HUES6 (cell line): ENCODE measurements around the gene TRIM2.

Experiments used
- H3K27ac ChIP-seq: 2 replicates; pipeline ENCODE4 v1.7.0; 2013; ENCODE audit warnings: low read depth, mild to moderate bottlenecking, low read length, inconsistent platforms
- H3K27me3 ChIP-seq: 2 replicates; pipeline ENCODE4 v1.6.1; 2013; ENCODE audit warnings: low read length; ENCODE audit not compliant: control insufficient read depth, insufficient read depth
- H3K36me3 ChIP-seq: 2 replicates; pipeline ENCODE4 v1.6.1; 2013; ENCODE audit warnings: low read length; ENCODE audit not compliant: control insufficient read depth, insufficient read depth
- H3K4me1 ChIP-seq: 2 replicates; pipeline ENCODE4 v1.6.1; 2013; ENCODE audit warnings: low read length; ENCODE audit not compliant: control insufficient read depth, insufficient read depth
- H3K4me3 ChIP-seq: 2 replicates; pipeline ENCODE4 v1.5.1; 2013; ENCODE audit warnings: low read depth, low read length
- H3K9ac ChIP-seq: one replicate; pipeline ENCODE4 v1.6.1; 2013; ENCODE audit warnings: mild to moderate bottlenecking, low read length
- H3K9me3 ChIP-seq: 2 replicates; pipeline ENCODE4 v1.6.1; 2013; ENCODE audit warnings: low read depth, low read length; ENCODE audit not compliant: control insufficient read depth, insufficient read depth

The TRIM2 gene

DNA sequence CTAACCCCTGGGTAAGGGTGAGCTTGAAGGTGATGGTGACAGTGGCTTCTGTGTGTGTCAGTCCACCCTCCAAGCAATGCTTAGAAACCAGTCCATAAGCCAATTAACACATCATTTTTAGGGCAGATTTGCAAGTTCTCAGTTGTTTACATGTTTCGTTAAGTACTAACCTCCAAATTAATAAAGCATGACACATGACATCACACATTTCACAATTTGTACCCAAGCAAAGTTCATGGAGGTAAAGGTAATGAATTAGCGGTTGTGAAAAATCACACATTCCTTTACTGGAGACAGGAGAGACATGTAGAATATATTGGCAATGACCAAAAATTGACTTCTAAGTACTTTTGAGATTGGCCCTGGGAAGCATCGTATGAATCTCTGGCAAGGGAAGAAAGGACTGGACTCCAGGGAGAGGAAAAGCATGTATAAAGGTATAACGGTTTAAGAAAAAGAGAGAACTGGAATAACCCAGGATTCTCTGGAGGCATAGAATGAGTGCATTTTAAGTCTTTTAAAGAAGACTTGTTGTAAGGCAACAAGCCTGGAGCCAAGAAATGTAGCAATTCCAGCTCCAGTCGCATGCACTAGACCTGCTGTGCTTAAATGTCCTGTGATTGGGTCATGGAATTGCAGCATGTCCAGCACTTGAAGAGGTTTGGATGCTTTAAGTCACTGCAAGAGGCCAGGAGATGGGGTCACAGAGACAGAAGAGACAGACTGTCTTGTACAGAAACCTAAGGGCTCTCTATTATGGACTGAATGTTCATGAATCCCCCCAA lies 34.1 kb downstream of the TRIM2 start:
- H3K27me3 ChIP-seq: no peaks in the 10 kb centered on the region
- no peak overlapping the region for H3K27ac ChIP-seq
- H3K4me1 ChIP-seq: peaks cover 39% of the 10 kb centered on the region

DNA sequence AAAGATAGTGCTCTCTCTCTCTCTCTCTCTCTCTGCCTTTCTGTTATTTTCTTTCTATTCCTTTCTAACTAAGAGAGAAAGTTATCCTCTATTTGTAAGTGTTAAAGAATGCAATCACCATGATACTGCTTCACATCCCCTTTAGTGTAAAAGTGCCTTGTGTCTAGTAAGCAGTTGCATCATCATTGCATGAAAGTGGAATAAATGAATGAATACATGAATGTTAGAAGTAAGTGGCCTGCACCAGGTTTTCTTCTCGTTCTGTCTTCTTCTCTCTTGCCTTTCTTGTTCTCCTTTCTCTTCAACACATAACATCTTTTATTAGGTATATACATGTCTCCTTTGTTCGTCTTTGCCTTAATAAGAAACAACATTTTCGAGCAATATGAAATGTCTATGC lies 35.2 kb downstream of the TRIM2 start:
- Histone ChIP-seq H3K4me1 (peaks cover 28% of the 10 kb centered on the region), H3K27ac (no peak overlapping the region), H3K4me3 (no peak overlapping the region), H3K9ac (no peak overlapping the region), H3K27me3 (no peaks in the 10 kb centered on the region), H3K9me3 (no peaks in the 10 kb centered on the region), H3K36me3 (no peaks in the 10 kb centered on the region)

More for the DNA sequence above, 34.1 kb downstream of the TRIM2 start:
- Histone ChIP-seq H3K36me3 (no peaks in the 10 kb centered on the region), H3K4me3 (no peak overlapping the region), H3K9me3 (no peaks in the 10 kb centered on the region), H3K9ac (no peak overlapping the region)

DNA sequence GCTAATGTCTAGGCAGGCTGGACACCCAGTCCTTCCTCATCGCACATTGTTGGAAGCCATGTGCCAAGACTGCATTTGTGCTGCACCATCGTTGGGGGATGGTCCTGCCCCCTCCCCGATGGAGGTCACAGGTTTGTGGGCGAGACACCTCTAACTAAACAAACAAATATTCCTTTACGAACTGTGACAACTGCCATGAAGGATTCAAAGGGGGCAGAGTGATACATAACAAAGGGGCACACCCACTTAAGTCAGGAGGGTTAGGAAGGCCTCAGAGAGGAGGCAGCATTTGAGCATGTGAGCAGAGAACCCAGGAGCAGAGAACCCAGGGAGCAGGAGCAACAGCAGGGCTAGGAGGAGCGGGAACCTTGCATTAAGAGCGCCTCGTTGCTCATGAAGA lies 37.1 kb downstream of the TRIM2 start:
- Histone ChIP-seq H3K9ac (no peak overlapping the region), H3K27ac (no peak overlapping the region), H3K9me3 (no peaks in the 10 kb centered on the region), H3K4me1 (peaks cover 24% of the 10 kb centered on the region), H3K4me3 (no peak overlapping the region), H3K36me3 (no peaks in the 10 kb centered on the region), H3K27me3 (no peaks in the 10 kb centered on the region)

DNA sequence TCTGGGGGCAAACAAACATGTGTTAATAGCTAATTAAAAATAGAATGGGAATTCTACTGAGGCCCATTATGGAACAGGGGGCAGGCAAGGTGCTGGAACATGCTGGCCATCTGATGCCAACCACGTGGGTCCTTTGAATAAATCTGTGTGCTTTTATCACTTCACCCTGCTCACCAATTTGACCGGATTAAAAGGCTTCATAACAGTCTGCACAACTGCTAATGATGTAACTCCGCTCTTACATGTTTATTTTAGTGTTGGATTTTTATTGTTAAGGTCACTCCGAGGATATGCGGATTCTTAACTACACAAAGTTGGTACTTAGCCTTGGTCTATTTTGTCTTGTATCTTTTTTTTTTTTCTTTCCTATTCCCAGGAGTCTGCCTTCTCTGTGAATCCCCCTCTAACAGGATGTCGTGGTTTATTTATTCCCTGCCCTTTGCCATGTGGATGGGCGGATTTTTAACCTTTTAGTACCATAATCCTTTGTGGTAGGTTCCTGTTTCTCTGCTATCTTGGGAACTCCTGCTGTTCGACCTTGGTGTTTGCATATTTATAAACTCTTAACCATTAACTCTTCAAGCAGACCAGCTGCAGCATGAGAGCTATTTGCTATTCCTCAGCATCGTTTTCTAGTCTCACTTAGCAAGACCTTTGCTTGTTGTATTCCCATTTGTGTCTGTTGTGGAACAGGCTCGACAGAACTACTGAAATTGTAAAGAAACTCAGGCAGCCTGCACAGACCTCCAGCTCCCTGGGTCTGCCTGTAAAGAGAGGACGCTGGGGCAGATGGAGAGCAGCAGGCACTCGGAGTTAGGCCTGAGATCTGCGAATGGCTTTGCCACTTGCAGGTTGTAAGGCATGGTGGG lies 38.0 kb downstream of the TRIM2 start:
- Histone ChIP-seq H3K27ac (no peak overlapping the region), H3K36me3 (no peaks in the 10 kb centered on the region), H3K9ac (no peak overlapping the region)

DNA sequence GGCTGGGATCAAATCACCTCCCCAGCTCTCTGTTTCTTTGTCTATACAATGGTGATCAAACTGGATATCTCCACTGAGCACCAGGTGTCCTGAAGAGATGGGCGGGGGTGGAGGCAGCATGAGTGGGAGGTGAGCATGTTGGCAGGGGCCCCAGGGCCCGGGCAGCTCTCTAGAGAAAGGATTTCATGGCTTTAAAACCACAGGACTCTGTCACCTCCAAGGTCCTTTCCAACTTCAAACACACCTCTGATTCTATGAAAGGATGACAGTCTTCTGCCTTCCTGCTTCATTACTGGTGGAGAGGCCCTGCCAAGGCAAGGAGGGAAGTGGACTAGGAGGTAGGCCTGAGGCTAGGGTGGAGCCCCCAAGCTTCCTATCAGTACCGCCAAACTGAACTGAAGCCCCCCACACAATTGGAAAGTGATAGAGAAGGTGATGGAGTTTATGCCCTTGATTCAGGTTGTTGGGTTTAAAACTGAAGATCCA lies 38.6 kb downstream of the TRIM2 start:
- H3K4me3 ChIP-seq: no peak overlapping the region
- H3K36me3 ChIP-seq: no peaks in the 10 kb centered on the region
- no peak overlapping the region for H3K9ac ChIP-seq
- no peaks in the 10 kb centered on the region for H3K27me3 ChIP-seq
- H3K27ac ChIP-seq: no peak overlapping the region
- H3K4me1 ChIP-seq: peaks cover 24% of the 10 kb centered on the region
- H3K9me3 ChIP-seq: no peaks in the 10 kb centered on the region

More for the DNA sequence above, 38.0 kb downstream of the TRIM2 start:
- no peak overlapping the region for H3K4me3 ChIP-seq
- H3K9me3 ChIP-seq: no peaks in the 10 kb centered on the region
- H3K4me1 ChIP-seq: peaks cover 24% of the 10 kb centered on the region
- H3K27me3 ChIP-seq: no peaks in the 10 kb centered on the region

DNA sequence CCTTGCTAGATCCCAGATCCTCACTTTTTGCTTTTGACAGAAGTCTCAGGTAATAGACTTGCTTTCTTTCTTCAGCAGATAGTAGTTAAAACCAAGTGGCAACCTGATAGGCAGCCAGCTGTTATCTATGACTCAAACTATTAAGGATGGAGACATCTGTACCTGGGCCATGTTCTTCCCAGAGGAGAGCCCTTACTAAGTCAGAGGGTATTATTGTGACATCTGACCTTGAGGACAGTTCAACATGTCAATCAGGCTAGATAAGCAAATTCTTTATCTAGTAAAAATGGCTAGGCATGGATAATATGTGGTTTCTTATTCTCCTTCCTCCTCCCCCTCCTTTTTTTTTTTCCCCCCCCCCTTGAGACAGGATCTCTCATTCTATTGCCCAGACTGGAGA lies 39.2 kb downstream of the TRIM2 start:
- H3K9me3 ChIP-seq: no peaks in the 10 kb centered on the region
- H3K36me3 ChIP-seq: no peaks in the 10 kb centered on the region
- no peak overlapping the region for H3K4me3 ChIP-seq
- no peaks in the 10 kb centered on the region for H3K27me3 ChIP-seq
- no peak overlapping the region for H3K9ac ChIP-seq
- peaks cover 28% of the 10 kb centered on the region for H3K4me1 ChIP-seq
- H3K27ac ChIP-seq: no peak overlapping the region

DNA sequence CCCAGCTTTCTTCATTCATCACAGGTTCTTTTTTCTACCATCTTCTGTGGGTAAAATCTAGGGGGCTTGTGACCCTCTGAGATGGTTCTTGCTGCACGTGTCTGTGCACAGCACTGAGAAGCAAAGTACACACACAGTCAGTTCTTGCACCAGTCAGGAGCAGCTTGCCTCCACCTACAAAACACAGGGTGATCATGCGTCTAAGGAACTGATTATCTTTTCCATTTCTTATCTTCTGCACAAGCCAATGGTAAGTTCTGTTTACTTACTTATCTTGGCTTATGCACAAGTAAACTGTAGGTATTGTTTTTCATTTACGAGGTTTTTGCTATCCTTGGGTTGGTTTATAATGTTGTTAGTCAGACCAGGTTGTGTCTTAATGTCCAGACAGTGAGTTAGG lies 40.7 kb downstream of the TRIM2 start:
- H3K9me3 ChIP-seq: no peaks in the 10 kb centered on the region
- H3K9ac ChIP-seq: no peak overlapping the region
- no peak overlapping the region for H3K27ac ChIP-seq
- H3K27me3 ChIP-seq: no peaks in the 10 kb centered on the region
- H3K4me3 ChIP-seq: no peak overlapping the region
- H3K4me1 ChIP-seq: peaks cover 35% of the 10 kb centered on the region
- no peaks in the 10 kb centered on the region for H3K36me3 ChIP-seq

DNA sequence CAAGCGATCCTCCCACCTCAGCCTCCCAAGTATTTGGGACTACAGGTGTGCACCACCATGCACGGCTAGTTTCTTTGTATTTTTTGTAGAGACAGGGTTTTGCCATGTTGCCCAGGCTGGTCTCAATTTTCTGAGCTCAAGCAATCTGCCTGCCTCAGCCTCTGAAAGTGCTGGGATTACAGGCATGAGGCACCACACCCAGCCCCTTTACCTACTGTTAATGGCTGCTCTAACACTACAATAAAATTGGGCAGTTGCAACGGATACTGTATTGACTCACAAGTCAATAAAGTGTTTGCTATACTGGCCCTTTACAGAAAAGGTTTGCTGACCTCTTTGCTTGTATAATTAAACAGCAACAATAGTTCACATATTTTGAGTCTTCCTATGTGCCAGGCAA lies 41.5 kb downstream of the TRIM2 start:
- no peak overlapping the region for H3K4me3 ChIP-seq
- H3K9me3 ChIP-seq: no peaks in the 10 kb centered on the region
- no peaks in the 10 kb centered on the region for H3K27me3 ChIP-seq
- H3K4me1 ChIP-seq: peaks cover 39% of the 10 kb centered on the region
- H3K9ac ChIP-seq: no peak overlapping the region
- no peaks in the 10 kb centered on the region for H3K36me3 ChIP-seq
- no peak overlapping the region for H3K27ac ChIP-seq

DNA sequence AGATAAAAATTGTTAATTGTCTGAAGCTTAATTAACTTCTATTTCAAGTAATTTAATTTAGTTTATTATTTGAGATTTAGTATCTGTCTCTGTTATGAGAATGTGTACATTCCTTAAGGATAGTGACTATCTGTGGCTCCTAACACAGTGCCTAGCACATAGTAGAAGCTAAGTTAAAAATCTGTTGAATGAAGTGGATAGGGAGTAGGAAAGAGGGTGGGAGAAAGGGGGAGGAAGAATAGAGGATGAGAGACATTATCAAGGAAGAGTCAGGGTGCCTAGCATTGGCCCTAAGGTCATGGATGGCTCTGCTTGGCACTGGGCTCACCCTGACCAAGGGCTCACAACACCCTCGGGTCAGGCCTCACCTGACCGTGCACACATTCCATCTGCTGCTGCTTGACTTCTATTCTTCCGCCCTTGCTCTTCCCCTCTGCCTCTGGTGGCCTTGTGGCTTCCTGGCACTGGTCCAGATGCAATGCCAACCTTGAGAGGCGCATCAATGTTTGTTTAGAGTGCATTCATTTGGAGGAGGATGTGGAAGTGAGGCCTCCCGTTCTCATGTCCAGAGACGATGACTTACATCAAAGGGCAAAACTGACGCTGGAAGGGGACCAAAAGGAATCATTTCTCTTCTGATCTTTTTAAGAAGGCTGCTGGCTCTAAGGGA lies 42.3 kb downstream of the TRIM2 start:
- H3K9ac ChIP-seq: no peak overlapping the region
- H3K27ac ChIP-seq: no peak overlapping the region
- no peaks in the 10 kb centered on the region for H3K9me3 ChIP-seq
- H3K4me1 ChIP-seq: peaks cover 37% of the 10 kb centered on the region
- H3K36me3 ChIP-seq: no peaks in the 10 kb centered on the region
- H3K4me3 ChIP-seq: no peak overlapping the region
- no peaks in the 10 kb centered on the region for H3K27me3 ChIP-seq

DNA sequence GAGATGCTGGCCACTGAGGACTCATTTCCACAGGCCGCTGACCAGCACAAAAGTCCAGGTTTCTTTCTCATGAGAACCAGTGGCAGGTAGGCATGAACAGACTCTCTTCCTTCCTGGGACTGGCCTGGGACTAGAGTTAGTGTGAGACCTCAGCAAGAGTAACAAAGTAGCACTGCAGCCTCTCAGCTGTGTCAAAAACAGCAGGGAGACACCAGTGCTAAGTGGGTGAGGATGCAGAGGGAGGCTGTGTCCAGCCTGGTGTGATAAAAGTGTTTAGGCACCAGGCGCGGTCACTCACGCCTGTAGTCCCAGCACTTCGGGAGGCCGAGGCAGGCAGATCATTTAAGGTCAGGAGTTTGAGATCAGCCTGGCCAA lies 42.9 kb downstream of the TRIM2 start:
- no peak overlapping the region for H3K4me3 ChIP-seq
- H3K27ac ChIP-seq: no peak overlapping the region
- H3K9ac ChIP-seq: no peak overlapping the region
- H3K27me3 ChIP-seq: no peaks in the 10 kb centered on the region
- H3K36me3 ChIP-seq: no peaks in the 10 kb centered on the region
- no peaks in the 10 kb centered on the region for H3K9me3 ChIP-seq
- H3K4me1 ChIP-seq: peaks cover 32% of the 10 kb centered on the region
